HepG2 (cell line): ENCODE data around the gene CHMP5. TPM values are rescaled to one million over a fixed set of nuclear protein-coding genes. Genes with fewer than 3 reads are reported as not detected.

Experiments used
- ATAC-seq: fragments of 200-7000 bp; cut with Tn5 transposase; 3 replicates; pipeline ENCODE4 v1.9.1; 2020; ENCODE audit warnings: mild to moderate bottlenecking, moderate library complexity
- BruUV-seq: library from RNA; stranded (reverse); fragments of 400-500 nt; replicated peaks from 2 replicates; lab custom pipeline; 2021; lab: Mats Ljungman, UMichigan
- CTCF ChIA-PET: fragments of 300-600 bp; formaldehyde crosslinking; extraction: SDS; loops from one replicate; lab custom pipeline; 2021; ENCODE audit warnings: low total read pairs, inconsistent platforms, low intra/inter-chr PET ratio; lab: Yijun Ruan, JAX
- POLR2A ChIA-PET: fragments of 350-600 bp; sonication (Branson Sonifier 250); formaldehyde crosslinking; loops from one replicate; lab custom pipeline; 2020; ENCODE audit warnings: antibody characterized with exemption, inconsistent platforms; lab: Yijun Ruan, JAX
- DNase-seq: peaks from one replicate; pipeline ENCODE4 v3.0.0-alpha.2; 2015; ENCODE audit warnings: low spot score
- FAIRE-seq: peaks from 3 replicates; lab custom pipeline; 2011; peaks lifted over from hg19 to GRCh38; lab: Jason Lieb, UNC
- H2AFZ ChIP-seq: one replicate; pipeline ENCODE4 v1.6.1; 2011; ENCODE audit warnings: low read length, inconsistent platforms
- H3K27ac ChIP-seq: fragments of 300-600 bp; 3 replicates; pipeline ENCODE4 v1.8.0; 2011; ENCODE audit warnings: mixed run types, mild to moderate bottlenecking, mixed read lengths, low read length, inconsistent platforms; ENCODE audit not compliant: insufficient read depth; ENCODE audit errors: extremely low read length
- H3K27me3 ChIP-seq, 2 experiments: fragments of 200-600 bp in 1 of 2; 2 replicates in 1 of 2; 3 replicates in 1 of 2; pipeline versions ENCODE4 v1.6.0 to v1.8.0; 2011; ENCODE audit warnings: low read length in 2 of 2, mild to moderate bottlenecking in 2 of 2, moderate library complexity in 2 of 2, inconsistent platforms in 1 of 2; ENCODE audit not compliant: insufficient read depth in 2 of 2, control insufficient read depth in 1 of 2
- H3K36me3 ChIP-seq, 2 experiments: fragments of 200-600 bp in 1 of 2; replicated peaks in 1 of 2; 2 replicates in 1 of 2; 3 replicates in 1 of 2; pipeline versions ENCODE4 v1.5.1 to v1.8.0; 2011; ENCODE audit warnings: low read length in 2 of 2, inconsistent platforms in 1 of 2; ENCODE audit not compliant: insufficient read depth in 2 of 2, control insufficient read depth in 1 of 2
- H3K4me1 ChIP-seq: 2 replicates; pipeline ENCODE4 v1.5.1; 2012; ENCODE audit warnings: low read length, inconsistent platforms; ENCODE audit not compliant: insufficient read depth
- H3K4me2 ChIP-seq: 2 replicates; pipeline ENCODE4 v1.6.0; 2011; ENCODE audit warnings: low read depth, low read length, inconsistent platforms
- H3K4me3 ChIP-seq, 3 experiments: fragments of 200-600 bp in 1 of 3; sonication (generic), shearing (Covaris generic) in 1 of 3; replicated peaks in 1 of 3; 2 replicates each; pipeline ENCODE4 v1.5.1; 2011 to 2016; ENCODE audit warnings: low read length in 3 of 3, inconsistent platforms in 2 of 3, low read depth in 2 of 3, mild to moderate bottlenecking in 2 of 3, control low read depth in 1 of 3, mixed read lengths in 1 of 3; ENCODE audit not compliant: insufficient read depth in 1 of 3
- H3K79me2 ChIP-seq: one replicate; pipeline ENCODE4 v1.6.1; 2011; ENCODE audit warnings: low read length, inconsistent platforms; ENCODE audit not compliant: insufficient read depth
- H3K9ac ChIP-seq: 2 replicates; pipeline ENCODE4 v1.6.0; 2011; ENCODE audit warnings: mild to moderate bottlenecking, low read depth, low read length, inconsistent platforms; ENCODE audit not compliant: insufficient read depth
- H3K9me3 ChIP-seq: 2 replicates; pipeline ENCODE4 v1.5.1; 2012; ENCODE audit warnings: mild to moderate bottlenecking, low read length
- H4K20me1 ChIP-seq: 2 replicates; pipeline ENCODE4 v1.6.0; 2011; ENCODE audit warnings: inconsistent platforms, mild to moderate bottlenecking, low read length, moderate library complexity; ENCODE audit not compliant: insufficient read depth
- AHR ChIP-seq: IDR thresholded peaks from 2 replicates; pipeline ENCODE4 v1.6.1; 2018; ENCODE audit warnings: missing genetic modification reagents, missing compliant biosample characterization
- ETV6 ChIP-seq: sonication (generic); formaldehyde crosslinking; conservative IDR thresholded peaks from 2 replicates; pipeline ENCODE4 v1.4.0; 2020; ENCODE audit warnings: missing genetic modification reagents
- HES4 ChIP-seq: sonication (generic); formaldehyde crosslinking; IDR thresholded peaks from 2 replicates; pipeline ENCODE4 v1.9.0; 2021; ENCODE audit warnings: mild to moderate bottlenecking, missing genetic modification reagents, borderline replicate concordance
- MAFG ChIP-seq: sonication (generic); formaldehyde crosslinking; IDR thresholded peaks from 2 replicates; pipeline ENCODE4 v1.5.1; 2020; ENCODE audit warnings: mild to moderate bottlenecking, missing genetic modification reagents
- NFE2 ChIP-seq: sonication (generic); formaldehyde crosslinking; IDR thresholded peaks from 2 replicates; pipeline ENCODE4 v1.4.0; 2020; ENCODE audit warnings: missing genetic modification reagents
- RXRB ChIP-seq: IDR thresholded peaks from 2 replicates; pipeline ENCODE4 v1.6.1; 2016; ENCODE audit warnings: borderline replicate concordance, missing genetic modification reagents, missing compliant biosample characterization
- SALL1 ChIP-seq: sonication (generic); formaldehyde crosslinking; IDR thresholded peaks from 2 replicates; pipeline ENCODE4 v1.8.0; 2022; ENCODE audit warnings: mild to moderate bottlenecking, missing genetic modification reagents
- SNAPC2 ChIP-seq: sonication (generic); formaldehyde crosslinking; IDR thresholded peaks from 2 replicates; pipeline ENCODE4 v1.8.1; 2022; ENCODE audit warnings: mild to moderate bottlenecking, missing genetic modification reagents
- SOX13 ChIP-seq, 3 experiments: fragments of 450-650 bp in 1 of 3; sonication (generic) in 1 of 3; formaldehyde crosslinking in 1 of 3; IDR thresholded peaks in 2 of 3; conservative IDR thresholded peaks in 1 of 3; 2 replicates each; pipeline versions ENCODE4 v1.5.0 to v1.6.1; 2016 to 2020; ENCODE audit warnings: antibody characterized with exemption in 1 of 3, mild to moderate bottlenecking in 1 of 3, missing compliant biosample characterization in 1 of 3, missing genetic modification reagents in 1 of 3, moderate library complexity in 1 of 3
- SOX6 ChIP-seq, 2 experiments: fragments of 450-650 bp in 1 of 2; sonication (generic) in 1 of 2; formaldehyde crosslinking in 1 of 2; IDR thresholded peaks; 2 replicates each; pipeline versions ENCODE4 v1.4.0 to v1.6.1; 2017 to 2020; ENCODE audit warnings: antibody characterized with exemption in 1 of 2, mild to moderate bottlenecking in 1 of 2, missing genetic modification reagents in 1 of 2
- SPEN ChIP-seq: sonication (generic); formaldehyde crosslinking; IDR thresholded peaks from 2 replicates; pipeline ENCODE4 v1.5.1; 2020; ENCODE audit warnings: low read depth, mild to moderate bottlenecking, missing genetic modification reagents
- YY1 ChIP-seq: IDR thresholded peaks from 2 replicates; pipeline ENCODE4 v1.6.1; 2011; ENCODE audit warnings: low read length, low read depth, moderate library complexity, mild to moderate bottlenecking; ENCODE audit not compliant: insufficient read depth, insufficient replicate concordance
- ZBTB20 ChIP-seq: sonication (generic); formaldehyde crosslinking; IDR thresholded peaks from 2 replicates; pipeline ENCODE4 v1.8.1; 2023; ENCODE audit warnings: missing genetic modification reagents, low read depth, mild to moderate bottlenecking, borderline replicate concordance
- ZMYM4 ChIP-seq: sonication (generic); formaldehyde crosslinking; IDR thresholded peaks from 2 replicates; pipeline ENCODE4 v1.8.1; 2023; ENCODE audit warnings: mild to moderate bottlenecking, missing genetic modification reagents
- ZNF567 ChIP-seq: sonication (generic); formaldehyde crosslinking; IDR thresholded peaks from 2 replicates; pipeline ENCODE4 v1.8.1; 2023; ENCODE audit warnings: mild to moderate bottlenecking, missing genetic modification reagents, borderline replicate concordance
- WGBS: methylation state at CpG from one replicate; pipeline ENCODE4 v1.1.6; 2017; ENCODE audit warnings: low lambda C conversion rate; 5-methylcytosine and 5-hydroxymethylcytosine counted together
- in situ Hi-C: cut with HindIII; loops from 2 replicates; pipeline ENCODE4 v1.10.0; 2017; ENCODE audit warnings: low pct_unique_long_range_greater_than_20kb; ENCODE audit not compliant: extremely low pct_ligation_motif_present
- intact Hi-C: fragments of 100-400 bp; cut with micrococcal nuclease; formaldehyde crosslinking; loops from one replicate; pipeline ENCODE4 v1.10.0; 2022; ENCODE audit not compliant: unreplicated experiment
- polyA plus RNA-seq, 8 experiments: library from polyadenylated mRNA; depleted of rRNA in 3 of 8; stranded (reverse) in 7 of 8; unstranded in 1 of 8; fragments of >200 nt; fragmentation: Illumina TruSeq in 4 of 8; extraction: Trizol in 4 of 8; gene quantifications; 2 replicates each; pipeline versions ENCODE4 v1.2.1 to v1.2.3, GENCODE V29; 2011 to 2016; ENCODE audit warnings: low read depth in 4 of 8, missing spikeins in 1 of 8, mixed read lengths in 1 of 8; ENCODE audit not compliant: insufficient read depth in 1 of 8
- total RNA-seq, 5 experiments: library from RNA; depleted of rRNA; stranded (reverse); fragments of >200 nt; fragmentation: Illumina TruSeq; extraction: Trizol; gene quantifications; 2 replicates each; pipeline ENCODE4 v1.2.3, GENCODE V29; 2016; ENCODE audit warnings: low read depth in 1 of 5
- TF ChIP-seq, protein P1 (sequence below): sonication (generic); formaldehyde crosslinking; IDR thresholded peaks from 2 replicates; pipeline ENCODE4 v1.4.0; 2020; ENCODE audit warnings: missing genetic modification reagents

CHMP5 gene
- total and polyA plus RNA-seq, 2 of the 13 experiments (the other 11 are each of a cell fraction or from before 2014, with no cell fraction given), result 46.0 to 57.3 TPM

DNA sequence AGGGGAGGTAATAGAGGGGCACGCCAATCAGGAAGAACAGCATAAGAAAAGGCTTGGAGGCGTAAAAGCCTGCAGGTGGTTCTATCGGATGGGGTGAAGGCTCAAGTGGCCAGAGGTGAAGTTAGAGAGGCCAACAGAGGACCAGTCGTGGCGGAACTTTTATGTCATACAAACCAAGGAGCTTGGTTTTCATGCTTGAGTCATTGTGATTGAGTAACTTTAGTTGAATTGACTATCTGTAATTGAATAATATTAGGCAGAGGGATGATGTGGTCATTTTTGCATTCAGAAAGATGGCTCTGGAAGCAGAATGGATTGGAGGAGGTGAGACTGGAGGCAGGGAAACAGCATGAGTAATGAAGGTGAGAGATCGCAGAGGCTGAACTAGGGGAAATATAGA lies 32.0 kb upstream of the CHMP5 start (continued):
- TF ChIP-seq SOX13 (IDR thresholded peaks at IDR 0.05) (no peak), SOX13 (CRISPR knock-in tag; conservative IDR thresholded peaks at IDR 0.05 in 1 of 2, IDR thresholded peaks at IDR 0.05 in 1 of 2) (no peak)

DNA sequence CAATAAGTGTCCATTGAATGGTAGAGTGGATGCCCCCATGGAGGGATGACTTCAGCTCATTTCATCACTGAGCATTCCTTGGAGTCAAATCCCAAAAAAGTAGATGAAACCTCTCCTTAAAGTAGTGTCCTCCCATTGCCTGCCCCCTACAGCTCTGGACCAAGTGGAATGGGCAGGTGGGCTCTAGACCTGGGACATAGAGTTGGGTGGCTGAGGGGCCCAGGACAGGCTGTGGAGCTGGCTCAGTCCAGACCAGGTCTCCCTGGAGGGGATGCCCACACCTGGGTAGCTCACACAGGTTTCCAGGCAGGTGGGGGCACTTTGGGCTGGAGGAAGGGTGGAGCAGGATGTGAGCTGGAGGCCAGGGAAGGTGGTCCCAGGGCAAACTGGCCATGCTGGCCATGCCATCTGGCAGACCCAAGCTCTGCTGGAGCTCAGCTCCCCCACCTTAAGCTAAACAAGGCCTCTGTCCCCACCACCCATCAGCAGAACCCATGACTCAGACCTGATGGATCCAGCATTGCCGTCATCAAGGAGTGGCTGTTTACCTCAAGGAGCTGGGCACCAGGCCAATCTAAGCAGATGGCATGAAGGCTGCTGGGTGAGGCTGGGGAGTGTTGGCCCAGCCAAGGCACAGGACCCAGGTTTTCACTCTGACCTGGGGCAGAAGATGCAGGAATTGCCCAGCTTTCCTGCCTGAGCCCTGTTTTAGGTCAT lies 31.1 kb upstream of the CHMP5 start:
- Histone ChIP-seq H2AFZ (no peak overlapping the region), H3K9ac (no peak overlapping the region), H3K27me3 (peaks cover 2 to 7% of the 10 kb centered on the region in 2 experiments; a peak in 2 of 5 replicates), H3K4me1 (peaks cover 35% of the 10 kb centered on the region), H3K4me2 (no peak overlapping the region), H3K36me3 (no peaks in the 10 kb centered on the region), H4K20me1 (no peaks in the 10 kb centered on the region), H3K27ac (no peak overlapping the region), H3K79me2 (no peaks in the 10 kb centered on the region), H3K9me3 (no peaks in the 10 kb centered on the region), H3K4me3 (no peak overlapping the region)
- ChIA-PET POLR2A (interaction anchor here (0.7 kb wide), 1 partner anchor 56 kb away, joined by 3 read pairs; the partner anchor contains the start of gene NFX1), CTCF (no interaction called here)
- no peak for DNase-seq
- BruUV-seq, result no TSS peak
- no peak for ATAC-seq
- TF ChIP-seq, protein P1, sequence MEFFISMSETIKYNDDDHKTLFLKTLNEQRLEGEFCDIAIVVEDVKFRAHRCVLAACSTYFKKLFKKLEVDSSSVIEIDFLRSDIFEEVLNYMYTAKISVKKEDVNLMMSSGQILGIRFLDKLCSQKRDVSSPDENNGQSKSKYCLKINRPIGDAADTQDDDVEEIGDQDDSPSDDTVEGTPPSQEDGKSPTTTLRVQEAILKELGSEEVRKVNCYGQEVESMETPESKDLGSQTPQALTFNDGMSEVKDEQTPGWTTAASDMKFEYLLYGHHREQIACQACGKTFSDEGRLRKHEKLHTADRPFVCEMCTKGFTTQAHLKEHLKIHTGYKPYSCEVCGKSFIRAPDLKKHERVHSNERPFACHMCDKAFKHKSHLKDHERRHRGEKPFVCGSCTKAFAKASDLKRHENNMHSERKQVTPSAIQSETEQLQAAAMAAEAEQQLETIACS, result no peak
- TF ChIP-seq AHR (CRISPR knock-in tag) (no peak), HES4 (CRISPR knock-in tag) (no peak), ZMYM4 (CRISPR knock-in tag) (no peak), ZBTB20 (CRISPR knock-in tag) (no peak), MAFG (CRISPR knock-in tag) (no peak), RXRB (no peak), YY1 (no peak), ETV6 (CRISPR knock-in tag) (no peak), ZNF567 (CRISPR knock-in tag) (no peak), SALL1 (CRISPR knock-in tag) (no peak), SNAPC2 (CRISPR knock-in tag) (no peak), NFE2 (CRISPR knock-in tag) (no peak), SPEN (CRISPR knock-in tag) (no peak), SOX6 (IDR thresholded peaks at IDR 0.05) (no peak), SOX6 (CRISPR knock-in tag; IDR thresholded peaks at IDR 0.05) (no peak)
- intact Hi-C loops, result no loop called here
- WGBS, result no CpG with 5 or more reads among the region's 1 CpG
- in situ Hi-C loops, result no loop called here
- FAIRE-seq, result no peak
